Neural cell (in vitro differentiated cells): ENCODE data around the gene CARD16. TPM values are rescaled to one million over a fixed set of nuclear protein-coding genes. Genes with fewer than 3 reads are reported as not detected.

Experiments used
- H2AFZ ChIP-seq: fragments of 200-600, 300-800 bp; sonication (generic), shearing (Covaris generic); 2 replicates; pipeline ENCODE4 v1.6.0; 2014; ENCODE audit warnings: low read depth, mild to moderate bottlenecking, antibody characterized with exemption, low read length, moderate library complexity
- H3F3A ChIP-seq: fragments of 200-600 bp; shearing (Covaris generic); 2 replicates; pipeline ENCODE4 v1.6.1; 2016; ENCODE audit warnings: mild to moderate bottlenecking, moderate library complexity, mixed read lengths, antibody characterized with exemption, low read length; ENCODE audit not compliant: insufficient read depth, poor library complexity, severe bottlenecking
- H3K27ac ChIP-seq: fragments of 200-600, 300-800 bp; sonication (generic), shearing (Covaris generic); 2 replicates; pipeline ENCODE4 v1.5.1; 2014; ENCODE audit warnings: mild to moderate bottlenecking, low read length, moderate library complexity
- H3K27me3 ChIP-seq: fragments of 300-800, 200-600 bp; sonication (generic), shearing (Covaris generic); 2 replicates; pipeline ENCODE4 v1.6.0; 2014; ENCODE audit warnings: mild to moderate bottlenecking, low read depth, low read length, moderate library complexity; ENCODE audit not compliant: insufficient read depth
- H3K36me3 ChIP-seq: fragments of 300-800, 200-600 bp; sonication (generic), shearing (Covaris generic); 2 replicates; pipeline ENCODE4 v1.5.1; 2014; ENCODE audit warnings: mild to moderate bottlenecking, antibody characterized with exemption, low read length, moderate library complexity; ENCODE audit not compliant: insufficient read depth
- H3K4me2 ChIP-seq: fragments of 300-800, 200-600 bp; sonication (generic), shearing (Covaris generic); 2 replicates; pipeline ENCODE4 v1.6.0; 2014; ENCODE audit warnings: mild to moderate bottlenecking, low read length
- H3K4me3 ChIP-seq: fragments of 300-800, 200-600 bp; sonication (generic), shearing (Covaris generic); 2 replicates; pipeline ENCODE4 v1.5.1; 2014; ENCODE audit warnings: mild to moderate bottlenecking, low read length, moderate library complexity
- H3K79me2 ChIP-seq: fragments of 200-600 bp; shearing (Covaris generic); replicated peaks from 2 replicates; pipeline ENCODE4 v1.6.0; 2014; ENCODE audit warnings: mild to moderate bottlenecking, low read length, moderate library complexity; ENCODE audit not compliant: insufficient read depth
- H3K9ac ChIP-seq: fragments of 300-800, 200-600 bp; sonication (generic), shearing (Covaris generic); 2 replicates; pipeline ENCODE4 v1.6.1; 2016; ENCODE audit warnings: mild to moderate bottlenecking, low read length, mixed read lengths
- H3K9me2 ChIP-seq: fragments of 200-600 bp; shearing (Covaris generic); 2 replicates; pipeline ENCODE4 v1.6.1; 2016; ENCODE audit warnings: mild to moderate bottlenecking, low read length, mixed read lengths; ENCODE audit not compliant: insufficient read depth
- H3K9me3 ChIP-seq: fragments of 200-600, 300-800 bp; sonication (generic), shearing (Covaris generic); 2 replicates; pipeline ENCODE4 v1.6.1; 2016; ENCODE audit warnings: mild to moderate bottlenecking, mixed run types, low read length, moderate library complexity, mixed read lengths
- H4K20me1 ChIP-seq: fragments of 200-600 bp; shearing (Covaris generic); 2 replicates; pipeline ENCODE4 v1.6.1; 2016; ENCODE audit warnings: mild to moderate bottlenecking, mixed run types; ENCODE audit not compliant: insufficient read depth
- CTCF ChIP-seq: fragments of 450-650 bp; IDR thresholded peaks from 2 replicates; pipeline ENCODE4 v1.5.1; 2014; ENCODE audit warnings: antibody characterized with exemption, mild to moderate bottlenecking, moderate library complexity; ENCODE audit not compliant: poor library complexity, severe bottlenecking
- EP300 ChIP-seq: fragments of 450-650 bp; conservative IDR thresholded peaks from 2 replicates; pipeline ENCODE4 v1.6.1; 2014; ENCODE audit warnings: antibody characterized with exemption, mild to moderate bottlenecking, moderate library complexity; ENCODE audit not compliant: poor library complexity, severe bottlenecking
- EZH2 ChIP-seq: fragments of 200-600, 300-800 bp; shearing (Covaris generic), sonication (generic); IDR thresholded peaks from 2 replicates; pipeline ENCODE4 v1.6.1; 2014; ENCODE audit warnings: antibody characterized with exemption, low read length, borderline replicate concordance, mild to moderate bottlenecking; ENCODE audit not compliant: insufficient read depth, poor library complexity, severe bottlenecking
- MXI1 ChIP-seq: fragments of 450-650 bp; conservative IDR thresholded peaks from 2 replicates; pipeline ENCODE4 v1.6.1; 2014; ENCODE audit warnings: antibody characterized with exemption, mild to moderate bottlenecking; ENCODE audit not compliant: poor library complexity, severe bottlenecking
- POLR2AphosphoS5 ChIP-seq: IDR thresholded peaks from 2 replicates; pipeline ENCODE4 v1.6.1; 2012
- RAD21 ChIP-seq: fragments of 450-650 bp; conservative IDR thresholded peaks from 2 replicates; pipeline ENCODE4 v1.6.1; 2014; ENCODE audit warnings: antibody characterized with exemption, mild to moderate bottlenecking, moderate library complexity
- SMC3 ChIP-seq: fragments of 450-650 bp; conservative IDR thresholded peaks from 2 replicates; pipeline ENCODE4 v1.6.1; 2014; ENCODE audit warnings: antibody characterized with exemption, mild to moderate bottlenecking, moderate library complexity; ENCODE audit not compliant: poor library complexity
- TAF1 ChIP-seq: IDR thresholded peaks from 2 replicates; pipeline ENCODE4 v1.6.1; 2012; ENCODE audit warnings: low read depth
- polyA plus RNA-seq: library from polyadenylated mRNA; depleted of rRNA; stranded (reverse); fragments of >200 nt; gene quantifications from 2 replicates; pipeline ENCODE4 v1.2.3, GENCODE V29; 2014
- TF ChIP-seq, protein P1 (sequence below): IDR thresholded peaks from 2 replicates; pipeline ENCODE4 v1.6.1; 2012; ENCODE audit warnings: borderline replicate concordance

Gene CARD16
- polyA plus RNA-seq, 1 donor from 2014 or later: not detected

GRCh38 chr11:105000797-105001196 is 44.3 kb downstream of the CARD16 start:
- Histone ChIP-seq H3K4me3 (no peak overlapping the region), H3K9me3 (no peaks in the 10 kb centered on the region), H3K27ac (no peak overlapping the region), H3K79me2 (no peaks in the 10 kb centered on the region), H3K9me2 (no peaks in the 10 kb centered on the region), H3K36me3 (no peaks in the 10 kb centered on the region), H2AFZ (no peak overlapping the region), H3K27me3 (no peaks in the 10 kb centered on the region), H3K9ac (no peak overlapping the region), H3F3A (no peaks in the 10 kb centered on the region), H4K20me1 (no peaks in the 10 kb centered on the region), H3K4me2 (no peak overlapping the region)
- TF ChIP-seq POLR2AphosphoS5: no peak
- no peak for TF ChIP-seq RAD21
- no peak for TF ChIP-seq EP300
- TF ChIP-seq CTCF: no peak

GRCh38 chr11:105000167-105000566 is 45.0 kb downstream of the CARD16 start:
- Histone ChIP-seq H2AFZ (no peak overlapping the region), H3K27me3 (no peaks in the 10 kb centered on the region), H3K27ac (no peak overlapping the region), H3K79me2 (no peaks in the 10 kb centered on the region), H3K4me3 (no peak overlapping the region), H3K36me3 (no peaks in the 10 kb centered on the region), H4K20me1 (no peaks in the 10 kb centered on the region), H3K4me2 (no peak overlapping the region), H3K9ac (no peak overlapping the region), H3F3A (no peaks in the 10 kb centered on the region), H3K9me2 (no peaks in the 10 kb centered on the region), H3K9me3 (no peaks in the 10 kb centered on the region)
- TF ChIP-seq EZH2: no peak
- no peak for TF ChIP-seq EP300
- TF ChIP-seq, protein P1, sequence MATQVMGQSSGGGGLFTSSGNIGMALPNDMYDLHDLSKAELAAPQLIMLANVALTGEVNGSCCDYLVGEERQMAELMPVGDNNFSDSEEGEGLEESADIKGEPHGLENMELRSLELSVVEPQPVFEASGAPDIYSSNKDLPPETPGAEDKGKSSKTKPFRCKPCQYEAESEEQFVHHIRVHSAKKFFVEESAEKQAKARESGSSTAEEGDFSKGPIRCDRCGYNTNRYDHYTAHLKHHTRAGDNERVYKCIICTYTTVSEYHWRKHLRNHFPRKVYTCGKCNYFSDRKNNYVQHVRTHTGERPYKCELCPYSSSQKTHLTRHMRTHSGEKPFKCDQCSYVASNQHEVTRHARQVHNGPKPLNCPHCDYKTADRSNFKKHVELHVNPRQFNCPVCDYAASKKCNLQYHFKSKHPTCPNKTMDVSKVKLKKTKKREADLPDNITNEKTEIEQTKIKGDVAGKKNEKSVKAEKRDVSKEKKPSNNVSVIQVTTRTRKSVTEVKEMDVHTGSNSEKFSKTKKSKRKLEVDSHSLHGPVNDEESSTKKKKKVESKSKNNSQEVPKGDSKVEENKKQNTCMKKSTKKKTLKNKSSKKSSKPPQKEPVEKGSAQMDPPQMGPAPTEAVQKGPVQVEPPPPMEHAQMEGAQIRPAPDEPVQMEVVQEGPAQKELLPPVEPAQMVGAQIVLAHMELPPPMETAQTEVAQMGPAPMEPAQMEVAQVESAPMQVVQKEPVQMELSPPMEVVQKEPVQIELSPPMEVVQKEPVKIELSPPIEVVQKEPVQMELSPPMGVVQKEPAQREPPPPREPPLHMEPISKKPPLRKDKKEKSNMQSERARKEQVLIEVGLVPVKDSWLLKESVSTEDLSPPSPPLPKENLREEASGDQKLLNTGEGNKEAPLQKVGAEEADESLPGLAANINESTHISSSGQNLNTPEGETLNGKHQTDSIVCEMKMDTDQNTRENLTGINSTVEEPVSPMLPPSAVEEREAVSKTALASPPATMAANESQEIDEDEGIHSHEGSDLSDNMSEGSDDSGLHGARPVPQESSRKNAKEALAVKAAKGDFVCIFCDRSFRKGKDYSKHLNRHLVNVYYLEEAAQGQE: no peak
- TF ChIP-seq CTCF: no peak
- no peak for TF ChIP-seq SMC3
- no peak for TF ChIP-seq RAD21
- no peak for TF ChIP-seq POLR2AphosphoS5
- no peak for TF ChIP-seq MXI1
- no peak for TF ChIP-seq TAF1
